Frontal cortex (tissue), 4 donors: ENCODE results near the gene RBM25. TPM values are rescaled to one million over a fixed set of nuclear protein-coding genes. Genes with fewer than 3 reads are reported as not detected.
A peak's percentile ranks its signal among the peaks of the same experiment; 100 is the strongest.

ENCODE experiments used
- DNase-seq, 2 donors: peaks; one replicate each; pipeline ENCODE4 v3.0.0; 2012; ENCODE audit warnings: low spot score in 2 of 2
- FAIRE-seq: peaks from 2 replicates; lab custom pipeline; 2012; peaks lifted over from hg19 to GRCh38; lab: Jason Lieb, UNC
- total RNA-seq: library from RNA; depleted of rRNA; stranded (reverse); fragments of >200 nt; gene quantifications from one replicate; pipeline ENCODE4 v1.2.3, GENCODE V29; 2014
- donor health status: control.
- donor health status: control.
- donor health status: control.

Gene RBM25
- total RNA-seq, 1 donor from 2014 or later, result 51.0 TPM

DNA sequence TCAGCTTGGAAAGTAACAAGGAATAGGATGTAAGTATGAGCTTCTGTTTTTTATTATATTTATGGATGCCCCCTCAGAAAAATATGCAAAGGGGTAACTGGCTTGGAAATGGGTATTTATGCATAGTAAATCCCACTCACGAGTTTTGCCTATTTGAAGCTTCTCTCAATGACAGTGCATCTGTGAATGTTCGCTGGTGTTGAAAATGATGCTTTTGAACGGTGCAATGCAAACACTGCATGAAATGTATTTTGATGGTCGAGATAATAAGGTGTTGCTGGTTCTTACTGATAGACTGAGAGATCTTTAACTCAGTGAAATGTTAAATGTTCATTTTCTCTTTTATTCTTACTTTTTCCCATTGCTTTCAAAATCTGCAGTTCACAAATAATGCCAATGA is 42.0 kb downstream of the RBM25 start:
- DNase-seq (no peak), FAIRE-seq (no peak)

DNA sequence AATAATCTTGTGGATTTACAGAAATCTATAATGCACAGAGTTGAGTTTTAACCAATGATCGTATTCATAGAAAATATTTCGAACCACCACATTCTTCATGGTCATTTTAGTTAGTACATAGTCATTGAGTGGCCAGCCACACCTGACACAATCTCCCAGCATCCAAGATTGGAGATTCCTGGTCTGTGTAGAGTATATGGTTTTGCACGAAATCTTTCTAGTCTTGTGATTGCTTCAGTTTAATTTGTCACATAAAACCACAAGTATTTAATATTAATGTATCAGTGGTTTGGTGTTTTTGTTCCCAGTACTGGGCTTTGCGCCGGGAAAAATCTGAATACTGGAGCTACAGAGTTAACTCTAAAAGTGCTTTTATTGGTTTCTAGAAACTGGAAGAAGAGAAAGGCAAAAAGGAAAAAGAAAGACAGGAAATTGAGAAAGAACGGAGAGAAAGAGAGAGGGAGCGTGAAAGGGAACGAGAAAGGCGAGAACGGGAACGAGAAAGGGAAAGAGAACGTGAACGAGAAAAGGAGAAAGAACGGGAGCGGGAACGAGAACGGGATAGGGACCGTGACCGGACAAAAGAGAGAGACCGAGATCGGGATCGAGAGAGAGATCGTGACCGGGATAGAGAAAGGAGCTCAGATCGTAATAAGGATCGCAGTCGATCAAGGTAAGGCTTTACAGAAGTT is 44.6 kb downstream of the RBM25 start:
- no peak for DNase-seq
- FAIRE-seq, result no peak

- FAIRE-seq, result no peak
- no peak for DNase-seq
Observed at GRCh38 chr14:73105050-73105449, 46.7 kb downstream of the RBM25 start.

DNA sequence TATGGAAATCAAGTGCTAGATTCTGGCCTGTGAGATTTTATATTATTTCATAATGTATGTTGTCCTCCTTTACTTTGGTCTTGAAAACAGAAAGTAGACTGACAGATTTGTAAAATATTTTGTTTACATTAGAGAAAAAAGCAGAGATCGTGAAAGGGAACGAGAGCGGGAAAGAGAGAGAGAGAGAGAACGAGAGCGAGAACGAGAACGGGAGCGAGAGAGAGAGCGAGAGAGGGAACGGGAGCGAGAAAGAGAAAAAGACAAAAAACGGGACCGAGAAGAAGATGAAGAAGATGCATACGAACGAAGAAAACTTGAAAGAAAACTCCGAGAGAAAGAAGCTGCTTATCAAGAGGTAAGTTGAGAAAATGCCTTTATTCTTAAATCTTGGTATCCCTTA is 47.4 kb downstream of the RBM25 start:
- DNase-seq (no peak), FAIRE-seq (no peak)

DNA sequence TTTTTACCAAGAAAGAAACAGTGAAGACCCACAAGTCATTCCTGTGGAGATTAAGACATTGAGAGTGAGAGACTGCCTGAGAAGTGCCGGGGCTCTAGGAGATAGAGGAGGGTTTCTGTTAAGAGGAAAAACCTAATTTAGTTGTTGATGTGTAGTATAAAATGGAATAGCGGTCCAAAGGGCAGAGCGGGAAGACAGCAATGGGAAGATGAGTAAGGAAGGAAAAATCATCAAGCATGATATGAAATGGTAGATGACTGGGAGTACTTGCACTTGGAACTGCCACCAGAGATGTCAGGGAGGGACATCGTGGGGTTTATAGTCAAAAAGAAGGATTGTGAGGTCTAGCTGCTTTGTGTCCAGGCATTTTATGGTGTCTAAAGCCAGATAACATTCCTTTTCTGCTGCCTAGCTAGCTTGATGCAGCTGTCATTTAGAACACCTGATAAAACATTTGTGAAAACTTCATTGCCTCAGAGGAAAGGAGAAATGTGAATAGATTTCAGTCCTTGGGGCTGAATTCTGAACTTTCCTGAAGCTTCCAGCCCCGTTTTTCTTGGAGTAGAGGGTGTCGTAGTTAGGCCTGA is 57.8 kb downstream of the RBM25 start:
- FAIRE-seq, result no peak
- DNase-seq, result no peak

- no peak for FAIRE-seq
Observed at GRCh38 chr14:73124180-73124894, 66.0 kb downstream of the RBM25 start.

DNA sequence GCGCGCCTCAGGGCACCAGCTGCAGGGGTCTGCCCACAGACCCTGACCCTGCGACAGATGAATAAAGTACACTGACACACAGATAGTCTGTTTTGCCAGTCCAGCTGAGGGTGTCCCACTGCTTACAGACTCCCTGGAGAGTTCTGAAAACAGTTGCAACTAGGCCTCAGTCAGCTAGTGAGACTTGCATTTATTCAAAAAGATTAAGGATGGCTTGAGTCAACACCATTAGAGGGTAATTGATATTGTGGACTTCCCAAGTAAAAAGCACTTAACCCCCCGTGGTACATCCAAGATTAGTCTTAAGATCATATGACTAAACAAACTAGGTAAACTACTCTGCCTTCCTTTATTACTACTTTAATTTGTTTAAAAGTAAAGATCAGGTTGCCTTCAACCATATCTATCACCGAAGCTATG is 66.8 kb downstream of the RBM25 start:
- DNase-seq, result no peak
- FAIRE-seq, result no peak

More at GRCh38 chr14:73124180-73124894, 66.0 kb downstream of the RBM25 start:
- no peak for DNase-seq

DNA sequence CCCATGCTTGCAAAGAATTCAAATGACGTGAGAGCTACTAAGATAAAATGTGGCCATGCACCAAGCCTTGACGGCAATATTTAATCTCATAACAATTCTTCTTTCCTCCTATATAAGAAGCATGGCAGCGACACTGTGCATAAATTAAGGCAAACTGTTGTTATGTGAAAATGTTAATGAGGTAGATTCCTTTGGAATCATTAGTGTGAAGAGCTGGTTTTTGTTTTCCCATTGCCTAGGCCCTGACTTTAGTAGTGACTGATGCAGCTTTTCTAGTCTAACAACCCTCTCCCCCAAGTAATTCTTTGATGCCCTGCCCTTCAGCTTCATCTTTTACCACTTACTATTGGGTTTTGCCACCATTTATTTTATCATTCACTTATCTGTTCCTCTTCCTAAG is 67.4 kb downstream of the RBM25 start:
- DNase-seq (no peak), FAIRE-seq (no peak)

DNA sequence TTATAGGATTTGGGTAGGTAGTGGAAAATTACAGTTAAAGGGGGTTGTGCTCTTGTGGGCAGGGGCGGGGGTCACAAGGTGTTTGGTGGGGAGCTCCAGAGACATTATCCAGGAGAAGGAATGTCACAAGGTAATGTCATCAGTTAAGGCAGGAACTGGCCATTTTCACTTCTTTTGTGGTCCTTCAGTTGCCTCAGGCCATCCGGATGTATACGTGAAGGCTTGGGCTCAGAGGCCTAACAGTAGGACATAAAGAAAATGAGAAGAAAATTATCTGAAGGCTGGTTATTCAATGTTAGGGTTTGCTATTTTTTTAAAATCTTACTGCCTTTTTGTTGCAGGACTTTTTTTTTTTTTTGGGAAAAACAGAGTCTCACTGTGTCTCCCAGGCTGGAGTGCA is 75.5 kb downstream of the RBM25 start:
- FAIRE-seq (no peak), DNase-seq (no peak)

- FAIRE-seq (no peak), DNase-seq (no peak)
Observed at GRCh38 chr14:73136085-73136386, 77.7 kb downstream of the RBM25 start.

- peak; percentile 92 to 99 for DNase-seq
- no peak for FAIRE-seq
Observed at GRCh38 chr14:73136387-73137225, 78.3 kb downstream of the RBM25 start, which contains the start of gene PSEN1. Gene PSEN1 (plus strand): TSS chr14:73136507. CDS start chr14:73148020, 11,513 bp downstream.

DNA sequence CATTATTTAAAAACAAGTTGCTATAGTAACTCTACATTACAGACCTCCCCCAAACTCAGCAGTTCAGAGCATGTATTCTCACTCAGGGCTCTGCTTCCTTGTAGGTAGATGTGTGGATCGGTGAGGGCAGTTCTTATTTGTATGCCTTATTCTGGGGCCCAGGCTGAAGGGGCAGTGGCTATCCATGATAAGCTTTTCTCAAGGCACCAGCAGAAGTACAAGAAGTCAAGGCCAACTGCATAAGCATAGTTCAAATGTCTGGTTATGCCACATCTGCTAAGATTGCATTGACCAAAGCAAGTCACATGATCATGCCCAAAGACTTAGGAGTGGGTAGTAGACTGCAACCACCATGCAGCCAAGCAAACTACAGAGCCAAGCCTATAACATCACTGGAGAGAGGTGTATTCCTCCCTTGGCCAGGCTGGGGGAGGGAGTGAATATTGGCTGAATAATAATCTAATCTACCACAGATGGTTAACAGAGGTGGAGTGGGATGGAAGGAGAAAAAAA is 82.5 kb downstream of the RBM25 start:
- FAIRE-seq, result no peak
- DNase-seq, result no peak

GRCh38 chr14:73142216-73142615 is 83.9 kb downstream of the RBM25 start:
- DNase-seq (no peak), FAIRE-seq (no peak)

DNA sequence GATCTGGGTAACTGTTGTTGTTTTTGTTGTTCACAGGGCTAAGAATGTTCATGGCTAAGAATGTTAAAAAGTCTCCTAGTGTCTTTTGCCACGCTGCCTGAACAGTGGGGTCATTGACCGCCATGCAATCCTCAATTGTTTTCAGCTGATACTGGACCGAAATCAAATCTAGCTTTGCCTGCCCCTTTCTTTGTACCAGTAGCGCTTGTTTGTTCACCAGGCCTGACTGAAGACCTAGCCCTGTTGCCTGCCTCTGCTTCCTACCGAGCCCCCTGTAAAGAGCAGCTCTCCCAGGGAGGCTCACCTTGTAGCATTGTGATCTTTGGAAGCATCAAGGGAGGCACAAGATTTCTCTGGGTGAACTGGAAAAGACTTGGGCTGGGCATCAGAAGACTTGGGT is 84.7 kb downstream of the RBM25 start:
- FAIRE-seq (no peak), DNase-seq (peak; percentile 32 to 50)

DNA sequence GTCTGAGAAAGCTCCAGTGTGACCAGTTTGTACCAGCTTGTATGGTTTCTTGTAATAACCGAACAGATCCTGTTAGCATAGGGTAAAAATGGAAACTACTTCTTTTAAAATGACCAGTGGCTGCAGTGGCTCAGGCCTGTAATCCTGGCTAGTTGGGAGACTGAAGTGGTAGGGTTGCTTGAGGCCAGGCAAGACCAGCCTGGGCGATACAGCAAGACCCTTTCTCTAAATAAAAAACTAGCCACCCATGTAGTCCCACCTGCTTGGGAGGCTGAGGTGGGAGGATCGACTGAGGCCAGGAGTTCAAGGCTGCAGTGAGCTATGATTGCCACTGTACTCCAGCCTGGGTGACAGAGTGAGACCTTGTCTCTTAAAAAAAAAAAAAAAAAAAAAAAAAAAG is 85.3 kb downstream of the RBM25 start:
- DNase-seq (no peak), FAIRE-seq (no peak)

GRCh38 chr14:73145371-73145770 is 87.0 kb downstream of the RBM25 start:
- FAIRE-seq, result no peak

GRCh38 chr14:73146111-73146510 is 87.8 kb downstream of the RBM25 start:
- no peak for DNase-seq
- FAIRE-seq, result no peak

More at GRCh38 chr14:73145371-73145770, 87.0 kb downstream of the RBM25 start:
- DNase-seq, result no peak

GRCh38 chr14:73149753-73150152 is 91.4 kb downstream of the RBM25 start:
- FAIRE-seq (no peak), DNase-seq (no peak)

- no peak for DNase-seq
- FAIRE-seq, result no peak
Observed at GRCh38 chr14:73153272-73153671, 94.9 kb downstream of the RBM25 start.

DNA sequence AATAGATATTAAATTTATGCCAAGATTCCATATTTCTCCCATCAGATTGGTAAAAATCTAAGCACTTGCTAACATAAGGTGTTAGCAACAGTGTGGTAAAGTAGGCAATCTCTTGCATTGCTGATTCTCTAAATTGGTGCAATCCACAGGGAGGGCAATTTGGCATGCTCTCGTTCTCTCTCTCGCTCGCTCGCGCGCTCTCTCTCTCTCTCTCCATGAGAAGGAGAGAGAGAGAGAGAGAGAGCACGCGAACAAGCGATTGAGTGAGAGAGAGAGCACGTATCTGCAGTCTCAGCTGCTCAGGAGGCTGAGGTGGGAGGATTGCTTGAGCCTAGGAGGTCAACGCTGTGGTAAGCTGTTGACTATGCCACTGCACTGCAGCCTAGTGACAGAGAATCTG is 103.9 kb downstream of the RBM25 start:
- no peak for FAIRE-seq

More for the DNA sequence above, 103.9 kb downstream of the RBM25 start:
- DNase-seq, result no peak
